SH-SY5Y (cell line): ENCODE data around the gene MRPL38.

Experiments
- GATA2 ChIP-seq: IDR thresholded peaks from 2 replicates; pipeline ENCODE4 v1.6.1; 2011; ENCODE audit warnings: mild to moderate bottlenecking, low read depth, low read length
- GATA3 ChIP-seq: IDR thresholded peaks from 2 replicates; pipeline ENCODE4 v1.6.1; 2011; ENCODE audit warnings: low read depth, mild to moderate bottlenecking, low read length, moderate library complexity

- TF ChIP-seq GATA2 (no peak), GATA3 (no peak)
These were observed 36.7 kb upstream of the MRPL38 start for GRCh38 chr17:75941442-75941819.
